ENCODE results near the gene MUCL3.

- TF ChIP-seq, protein P1, sequence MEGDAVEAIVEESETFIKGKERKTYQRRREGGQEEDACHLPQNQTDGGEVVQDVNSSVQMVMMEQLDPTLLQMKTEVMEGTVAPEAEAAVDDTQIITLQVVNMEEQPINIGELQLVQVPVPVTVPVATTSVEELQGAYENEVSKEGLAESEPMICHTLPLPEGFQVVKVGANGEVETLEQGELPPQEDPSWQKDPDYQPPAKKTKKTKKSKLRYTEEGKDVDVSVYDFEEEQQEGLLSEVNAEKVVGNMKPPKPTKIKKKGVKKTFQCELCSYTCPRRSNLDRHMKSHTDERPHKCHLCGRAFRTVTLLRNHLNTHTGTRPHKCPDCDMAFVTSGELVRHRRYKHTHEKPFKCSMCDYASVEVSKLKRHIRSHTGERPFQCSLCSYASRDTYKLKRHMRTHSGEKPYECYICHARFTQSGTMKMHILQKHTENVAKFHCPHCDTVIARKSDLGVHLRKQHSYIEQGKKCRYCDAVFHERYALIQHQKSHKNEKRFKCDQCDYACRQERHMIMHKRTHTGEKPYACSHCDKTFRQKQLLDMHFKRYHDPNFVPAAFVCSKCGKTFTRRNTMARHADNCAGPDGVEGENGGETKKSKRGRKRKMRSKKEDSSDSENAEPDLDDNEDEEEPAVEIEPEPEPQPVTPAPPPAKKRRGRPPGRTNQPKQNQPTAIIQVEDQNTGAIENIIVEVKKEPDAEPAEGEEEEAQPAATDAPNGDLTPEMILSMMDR (IDR thresholded peaks at IDR 0.05) = no peak
- no peak for TF ChIP-seq EP300 (IDR thresholded peaks at IDR 0.05)
These were observed 8.0 kb downstream of the MUCL3 start for GRCh38 chr6:30948811-30949210.
